KBM-7 (cell line): ENCODE results near the gene OLFML1.
A peak's percentile ranks its signal among the peaks of the same experiment; 100 is the strongest.
"Not testable (repeated sequence)": the region's sequence is repeated elsewhere in the genome, so short reads cannot be mapped to it uniquely, and the experiment has no call there.

ENCODE experiments used
- DNase-seq: peaks from one replicate; pipeline ENCODE4 v3.0.0-alpha.2; 2015
- in situ Hi-C: fragments of 300-500 bp; cut with MboI; formaldehyde crosslinking; loops from 2 replicates; pipeline ENCODE4 v1.14.3; 2020; ENCODE audit warnings: low sequenced_read_pairs, low pct_unique_long_range_greater_than_20kb, mixed read lengths

OLFML1 gene

GRCh38 chr11:7501251-7501650 is 15.9 kb downstream of the OLFML1 start:
- no peak for DNase-seq
- in situ Hi-C loops: no loop called here

DNA sequence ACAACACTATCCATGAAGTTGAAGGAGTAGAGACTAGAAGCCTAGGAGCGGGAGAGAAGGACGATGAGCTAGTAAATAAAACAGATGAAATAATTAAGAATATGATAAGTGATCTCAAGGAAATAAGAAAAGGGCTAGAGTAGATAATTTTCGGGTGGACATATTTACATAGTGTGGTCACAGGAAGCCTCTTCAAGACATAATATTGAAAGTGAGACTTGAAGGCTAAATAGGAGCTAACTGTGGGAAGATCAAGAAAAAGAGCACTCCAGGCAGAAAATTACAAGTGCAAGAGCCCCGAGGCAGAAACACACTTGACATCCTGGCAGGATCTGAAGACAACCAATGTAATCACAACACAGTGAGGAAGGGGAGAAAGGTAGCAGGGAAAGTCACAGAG is 16.6 kb downstream of the OLFML1 start:
- no peak for DNase-seq
- in situ Hi-C loops: no loop called here

DNA sequence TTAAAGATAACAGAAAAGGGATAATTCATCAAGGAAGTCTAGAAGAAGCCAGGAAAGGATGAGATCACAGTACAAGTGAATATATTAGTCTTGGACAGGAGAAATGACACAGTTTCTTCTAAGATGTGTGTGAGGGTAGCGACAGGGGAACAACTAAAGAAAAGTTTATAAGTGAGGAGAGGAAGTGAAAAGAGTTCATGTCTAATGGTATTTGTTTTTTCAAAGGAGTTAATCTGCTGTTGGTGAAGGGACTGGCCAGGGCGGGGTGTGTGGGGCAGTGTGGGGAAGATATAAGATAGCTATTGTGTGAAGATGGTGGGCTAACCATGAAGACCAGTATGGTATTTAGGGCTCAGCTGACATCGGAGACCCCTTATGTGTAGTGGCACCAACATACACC is 20.9 kb downstream of the OLFML1 start:
- DNase-seq: no peak
- in situ Hi-C loops: no loop called here

- no peak for DNase-seq
- in situ Hi-C loops: no loop called here
These were observed 22.8 kb downstream of the OLFML1 start for GRCh38 chr11:7508087-7508486.

DNA sequence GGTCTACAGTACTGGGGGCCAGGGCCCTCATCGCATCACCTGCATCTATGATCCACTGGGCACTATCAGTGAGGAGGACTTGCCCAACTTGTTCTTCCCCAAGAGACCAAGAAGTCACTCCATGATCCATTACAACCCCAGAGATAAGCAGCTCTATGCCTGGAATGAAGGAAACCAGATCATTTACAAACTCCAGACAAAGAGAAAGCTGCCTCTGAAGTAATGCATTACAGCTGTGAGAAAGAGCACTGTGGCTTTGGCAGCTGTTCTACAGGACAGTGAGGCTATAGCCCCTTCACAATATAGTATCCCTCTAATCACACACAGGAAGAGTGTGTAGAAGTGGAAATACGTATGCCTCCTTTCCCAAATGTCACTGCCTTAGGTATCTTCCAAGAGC is 24.7 kb downstream of the OLFML1 start:
- no peak for DNase-seq
- in situ Hi-C loops: no loop called here

GRCh38 chr11:7511401-7511800 is 26.1 kb downstream of the OLFML1 start:
- DNase-seq: peak; percentile 25
- in situ Hi-C loops: no loop called here

DNA sequence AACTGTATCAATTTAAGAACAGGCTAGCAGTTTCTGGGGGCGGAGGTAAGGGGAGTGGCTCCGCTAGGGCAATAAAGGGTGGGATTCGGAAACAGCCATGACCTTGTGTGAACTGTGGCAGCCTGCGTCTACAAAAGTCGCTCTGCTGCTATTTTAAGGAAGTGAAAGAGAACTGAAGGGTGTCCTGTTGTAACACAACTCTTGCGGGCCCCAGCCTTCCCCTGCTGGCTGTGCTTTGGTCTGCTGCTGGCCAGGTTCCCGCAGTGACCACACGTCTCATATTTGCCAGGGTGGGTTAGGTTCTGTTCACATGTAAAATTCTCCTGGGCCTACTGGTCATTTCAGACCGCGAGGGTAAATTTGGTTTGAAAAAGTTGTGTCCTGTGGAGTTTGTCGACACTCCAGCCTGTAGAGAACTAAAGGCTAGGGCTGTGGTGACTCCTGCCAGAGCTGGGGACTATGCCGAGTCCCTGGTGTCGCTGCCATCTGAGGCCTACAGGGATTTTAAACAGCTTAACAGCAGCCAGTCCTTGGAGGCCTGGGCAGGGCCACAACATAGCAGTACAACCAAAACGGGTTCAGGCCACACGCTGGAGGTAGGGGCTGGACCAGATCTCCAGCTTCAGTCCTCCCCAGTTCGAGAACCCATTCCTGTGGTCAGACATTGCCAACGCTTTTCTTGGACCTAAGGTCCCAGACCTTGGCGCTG is 27.4 kb downstream of the OLFML1 start:
- in situ Hi-C loops: no loop called here
- DNase-seq: peak; percentile 88

DNA sequence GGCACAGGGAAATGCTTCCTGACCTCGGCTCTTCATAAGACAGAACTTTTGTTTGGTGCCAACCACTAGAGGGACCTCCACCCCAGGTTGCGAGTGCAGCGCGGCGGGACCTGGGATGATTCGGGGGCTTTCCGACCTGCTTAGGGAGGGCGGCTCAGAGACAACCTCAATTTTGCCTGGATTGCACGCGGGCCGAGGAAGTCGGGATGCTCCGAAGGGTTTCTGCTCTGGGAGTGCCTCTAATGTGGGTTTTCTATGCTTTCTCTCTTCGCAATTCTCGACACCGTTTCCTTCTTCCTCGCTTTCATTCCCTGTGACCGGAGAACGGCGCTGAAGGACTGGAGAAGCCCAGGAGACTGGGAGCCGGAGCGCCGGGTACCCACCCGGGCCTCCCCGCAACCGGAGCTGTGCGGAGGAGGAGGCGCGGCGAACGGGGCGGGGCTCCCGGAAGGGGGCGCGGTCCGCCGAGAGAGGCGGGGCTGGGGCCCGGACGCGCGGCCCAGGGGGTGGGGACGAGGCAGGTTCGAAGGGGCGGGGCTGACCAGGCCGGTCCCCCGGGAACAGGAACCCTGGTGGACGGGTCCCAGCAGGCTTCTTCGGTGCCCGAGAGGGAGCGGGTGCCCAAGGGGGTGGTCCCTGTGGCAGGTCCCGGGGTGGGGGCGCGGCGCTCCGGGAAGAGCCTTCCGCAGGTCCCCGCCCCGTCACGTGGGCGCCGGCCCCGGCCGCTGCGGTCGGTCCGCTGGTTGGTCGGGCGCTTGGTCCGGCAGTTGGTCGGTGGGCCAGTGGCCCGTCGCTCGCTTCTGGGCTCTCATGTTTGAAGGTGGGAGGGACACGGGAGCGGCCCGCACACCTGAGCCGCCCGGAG is 28.2 kb downstream of the OLFML1 start, which contains the start of gene PPFIBP2:
TSS of gene PPFIBP2 (plus strand) at position 766 of the 865 bp plus-strand sequence. CDS start 35,477 bp downstream, outside the sequence.
- peak; percentile 71 for DNase-seq
- in situ Hi-C loops: no loop called here

DNA sequence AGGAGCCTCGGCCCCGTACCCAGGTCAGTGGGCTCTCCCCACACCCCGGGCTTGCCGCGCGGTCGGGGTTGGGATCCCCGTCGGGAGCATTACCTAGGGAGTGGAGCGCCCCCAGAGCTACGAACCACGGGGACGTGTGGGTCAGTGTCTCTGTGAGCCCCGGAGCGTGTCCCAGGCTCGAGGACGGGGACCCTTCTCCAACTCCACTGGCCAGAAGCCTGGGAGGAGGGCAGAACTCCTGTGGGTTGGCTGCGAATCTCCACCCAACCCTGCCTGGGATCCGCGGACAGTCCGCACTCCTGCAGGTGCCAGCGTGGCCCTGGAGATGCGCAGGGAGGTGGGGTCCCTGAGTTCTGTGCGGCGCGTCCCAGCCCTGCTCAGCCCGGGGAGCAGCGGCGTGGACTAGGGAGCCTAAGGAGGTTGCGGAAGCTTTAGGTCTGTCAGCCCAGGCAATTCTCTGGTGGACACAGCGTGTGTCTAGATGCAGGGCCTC is 28.8 kb downstream of the OLFML1 start:
- DNase-seq: no peak
- in situ Hi-C loops: no loop called here

- no peak for DNase-seq
- in situ Hi-C loops: no loop called here
These were observed 30.2 kb downstream of the OLFML1 start for GRCh38 chr11:7515447-7515886.

- in situ Hi-C loops: no loop called here
- no peak for DNase-seq
These were observed 31.2 kb downstream of the OLFML1 start for GRCh38 chr11:7516475-7516874.

- DNase-seq, in situ Hi-C loops: not testable (repeated sequence)
These were observed 32.4 kb downstream of the OLFML1 start for GRCh38 chr11:7517743-7518142.

- no peak for DNase-seq
- in situ Hi-C loops: no loop called here
These were observed 33.7 kb downstream of the OLFML1 start for GRCh38 chr11:7518811-7519562.

- DNase-seq: no peak
- in situ Hi-C loops: no loop called here
These were observed 35.0 kb downstream of the OLFML1 start for GRCh38 chr11:7520011-7520942.

DNA sequence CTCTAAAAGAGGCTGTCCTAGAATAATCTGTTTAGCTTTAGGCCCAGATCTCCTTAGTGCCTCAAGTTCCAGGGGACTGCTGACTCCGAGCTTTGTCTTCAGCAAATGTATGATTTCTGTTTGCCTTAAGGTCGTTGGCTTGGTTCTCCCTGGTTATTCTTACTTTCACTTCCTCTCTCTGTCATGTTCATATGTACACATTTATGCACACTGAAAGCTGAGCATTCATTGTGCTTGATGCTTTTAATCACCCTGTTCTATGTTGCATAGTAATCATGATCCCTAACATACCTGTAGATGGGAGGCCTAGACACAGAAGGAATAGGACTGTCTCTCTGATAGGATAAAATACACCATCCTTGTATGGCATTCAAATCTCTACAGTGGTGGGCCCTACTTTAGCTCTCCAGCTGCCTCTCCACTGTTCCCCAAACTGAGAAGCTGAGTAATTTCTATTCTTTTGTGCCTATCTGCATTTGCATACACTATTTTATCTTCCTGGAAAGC is 35.7 kb downstream of the OLFML1 start:
- DNase-seq: no peak
- in situ Hi-C loops: no loop called here

GRCh38 chr11:7522121-7522520 is 36.8 kb downstream of the OLFML1 start:
- DNase-seq: no peak
- in situ Hi-C loops: no loop called here

GRCh38 chr11:7522546-7522945 is 37.2 kb downstream of the OLFML1 start:
- DNase-seq: no peak
- in situ Hi-C loops: no loop called here
